ENCODE measurements around the gene FAT3. TPM values are rescaled to one million over a fixed set of nuclear protein-coding genes. Genes with fewer than 3 reads are reported as not detected.

FAT3 gene
- total and polyA plus RNA-seq, 10 of the 15 experiments (the other 5 are each of a cell fraction or from before 2014, with no cell fraction given): under 0.01 to 0.04 (median 0.01) TPM; not detected in 7

- Histone ChIP-seq H3K4me1 (ENCODE audit: control insufficient read depth, insufficient read depth, low read length) (no peaks in the 10 kb centered on the region), H4K20me1 (ENCODE audit: control insufficient read depth, insufficient read depth) (no peaks in the 10 kb centered on the region), H3K27me3 (replicated peaks in 1 of 2; ENCODE audit: control insufficient read depth in 2 of 2, insufficient read depth in 2 of 2, low read length in 1 of 2) (no peaks in the 10 kb centered on the region), H3K9ac (ENCODE audit: control insufficient read depth, insufficient read depth, low read length) (no peak overlapping the region), H3K79me2 (ENCODE audit: control insufficient read depth, insufficient read depth, low read length) (no peaks in the 10 kb centered on the region), H3K4me3 (no peak overlapping the region), H3K9me3 (replicated peaks; ENCODE audit: control insufficient read depth, insufficient read depth, low read length) (no peaks in the 10 kb centered on the region), H3K36me3 (ENCODE audit: control insufficient read depth in 2 of 2, insufficient read depth in 2 of 2, low read length in 1 of 2) (no peaks in the 10 kb centered on the region), H2AFZ (ENCODE audit: control insufficient read depth, low read depth, low read length) (no peak overlapping the region), H3K27ac (ENCODE audit: control insufficient read depth, insufficient read depth) (no peak overlapping the region), H3K4me2 (ENCODE audit: control insufficient read depth, insufficient read depth) (no peak overlapping the region)
- 8% methylated on average over 1 of the region's 1 CpG for WGBS (ENCODE audit: insufficient coverage, insufficient replicate concordance, low lambda C conversion rate, missing lambda C conversion rate)
- SMC1A ChIA-PET (ENCODE audit: uncharacterized antibody, unreplicated experiment): interaction anchor here (0.7 to 1.2 kb wide), 2 partner anchors 17 to 818 kb away, joined by 3 read pairs; no protein-coding TSS in a partner anchor
- RAD21 ChIA-PET (ENCODE audit: unreplicated experiment): no interaction called here
- intact Hi-C loops (cut with micrococcal nuclease; ENCODE audit: unreplicated experiment) (no loop called here), in situ Hi-C loops (cut with MboI) (no loop called here)
- no peak for ATAC-seq
- no peak for DNase-seq (ENCODE audit: low read depth, low spot score)
- TF ChIP-seq SMARCA5 (IDR thresholded peaks at IDR 0.05): no peak
- TF ChIP-seq STAT1 (conservative IDR thresholded peaks at IDR 0.05): no peak
- no peak for TF ChIP-seq BCL3 (IDR thresholded peaks at IDR 0.05; ENCODE audit: borderline replicate concordance, insufficient read depth, low read depth, low read length, poor library complexity, severe bottlenecking)
- no peak for TF ChIP-seq FOS (IDR thresholded peaks at IDR 0.05; ENCODE audit: borderline replicate concordance, extremely low read depth, insufficient read length)
- TF ChIP-seq ZBED1 (IDR thresholded peaks at IDR 0.05; ENCODE audit: borderline replicate concordance): no peak
- no peak for TF ChIP-seq ATF3 (IDR thresholded peaks at IDR 0.05; ENCODE audit: borderline replicate concordance, extremely low read depth, low read depth, low read length)
- CTCF ChIA-PET: no interaction called here
- POLR2A ChIA-PET: no interaction called here
- FAIRE-seq: no peak
- no TSS peak for BruUV-seq (replicated peaks)
These were observed 27.4 kb downstream of the FAT3 start for GRCh38 chr11:92251980-92252379.

- Histone ChIP-seq H3K4me1 (ENCODE audit: control insufficient read depth, insufficient read depth, low read length) (no peaks in the 10 kb centered on the region), H3K79me2 (ENCODE audit: control insufficient read depth, insufficient read depth, low read length) (no peaks in the 10 kb centered on the region), H3K4me3 (no peak overlapping the region), H4K20me1 (ENCODE audit: control insufficient read depth, insufficient read depth) (no peaks in the 10 kb centered on the region), H3K9me3 (replicated peaks; ENCODE audit: control insufficient read depth, insufficient read depth, low read length) (no peaks in the 10 kb centered on the region), H3K9ac (ENCODE audit: control insufficient read depth, insufficient read depth, low read length) (no peak overlapping the region), H3K27me3 (replicated peaks in 1 of 2; ENCODE audit: control insufficient read depth in 2 of 2, insufficient read depth in 2 of 2, low read length in 1 of 2) (no peaks in the 10 kb centered on the region), H3K36me3 (ENCODE audit: control insufficient read depth in 2 of 2, insufficient read depth in 2 of 2, low read length in 1 of 2) (no peaks in the 10 kb centered on the region), H2AFZ (ENCODE audit: control insufficient read depth, low read depth, low read length) (no peak overlapping the region), H3K27ac (ENCODE audit: control insufficient read depth, insufficient read depth) (no peak overlapping the region), H3K4me2 (ENCODE audit: control insufficient read depth, insufficient read depth) (no peak overlapping the region)
- 0% methylated on average over 1 of the region's 1 CpG for WGBS (ENCODE audit: insufficient coverage, insufficient replicate concordance, low lambda C conversion rate, missing lambda C conversion rate)
- SMC1A ChIA-PET (ENCODE audit: uncharacterized antibody, unreplicated experiment): interaction anchor here (0.6 kb wide), 1 partner anchor 13 kb away, joined by 3 read pairs; no protein-coding TSS in a partner anchor
- no peak for ATAC-seq
- POLR2A ChIA-PET: no interaction called here
- no peak for DNase-seq (ENCODE audit: low read depth, low spot score)
- intact Hi-C loops (cut with micrococcal nuclease; ENCODE audit: unreplicated experiment) (no loop called here), in situ Hi-C loops (cut with MboI) (no loop called here)
- no TSS peak for BruUV-seq (replicated peaks)
- CTCF ChIA-PET: no interaction called here
- RAD21 ChIA-PET (ENCODE audit: unreplicated experiment): no interaction called here
- FAIRE-seq: no peak
- TF ChIP-seq CHD1 (IDR thresholded peaks at IDR 0.05; ENCODE audit: low read depth, low read length): no peak
- no peak for TF ChIP-seq ATF2 (IDR thresholded peaks at IDR 0.05; ENCODE audit: low read length)
- no peak for TF ChIP-seq IKZF1 (conservative IDR thresholded peaks at IDR 0.05)
- TF ChIP-seq JUNB (IDR thresholded peaks at IDR 0.05): no peak
- TF ChIP-seq PAX5 (IDR thresholded peaks at IDR 0.05; ENCODE audit: borderline replicate concordance, low read depth, low read length): no peak
These were observed 28.8 kb downstream of the FAT3 start for GRCh38 chr11:92253421-92253820.
